ENCODE results near the gene USP48.

USP48 gene

GRCh38 chr1:21754583-21754982, 28.4 kb downstream of the USP48 start:
- Histone ChIP-seq H3K4me1 (ENCODE audit: insufficient read depth, low read length) (no peaks in the 10 kb centered on the region), H3K27ac (ENCODE audit: low read length) (no peak overlapping the region), H3K9ac (ENCODE audit: low read depth, low read length) (no peak overlapping the region), H3K27me3 (ENCODE audit: insufficient read depth, low read length) (no peaks in the 10 kb centered on the region), H3K9me3 (ENCODE audit: insufficient read depth, low read depth, low read length) (no peaks in the 10 kb centered on the region), H3K4me3 (ENCODE audit: low read length) (no peak overlapping the region), H3K36me3 (ENCODE audit: insufficient read depth, low read depth, low read length) (peaks cover 69% of the 10 kb centered on the region)

- H3K4me3 ChIP-seq (ENCODE audit: low read length) = no peak overlapping the region
- H3K9ac ChIP-seq (ENCODE audit: low read depth, low read length) = no peak overlapping the region
- no peak overlapping the region for H3K27ac ChIP-seq (ENCODE audit: low read length)
- H3K9me3 ChIP-seq (ENCODE audit: insufficient read depth, low read depth, low read length) = no peaks in the 10 kb centered on the region
- H3K27me3 ChIP-seq (ENCODE audit: insufficient read depth, low read length) = no peaks in the 10 kb centered on the region
- peaks cover 87% of the 10 kb centered on the region for H3K36me3 ChIP-seq (ENCODE audit: insufficient read depth, low read depth, low read length)
- H3K4me1 ChIP-seq (ENCODE audit: insufficient read depth, low read length) = no peaks in the 10 kb centered on the region
Observed at GRCh38 chr1:21752186-21752585, 30.8 kb downstream of the USP48 start.

- Histone ChIP-seq H3K4me3 (ENCODE audit: low read length) (no peak overlapping the region), H3K4me1 (ENCODE audit: insufficient read depth, low read length) (no peaks in the 10 kb centered on the region), H3K9ac (ENCODE audit: low read depth, low read length) (no peak overlapping the region), H3K9me3 (ENCODE audit: insufficient read depth, low read depth, low read length) (no peaks in the 10 kb centered on the region), H3K36me3 (ENCODE audit: insufficient read depth, low read depth, low read length) (peaks cover 89% of the 10 kb centered on the region), H3K27me3 (ENCODE audit: insufficient read depth, low read length) (no peaks in the 10 kb centered on the region), H3K27ac (ENCODE audit: low read length) (no peak overlapping the region)
Observed at GRCh38 chr1:21751281-21751680, 31.7 kb downstream of the USP48 start.

DNA sequence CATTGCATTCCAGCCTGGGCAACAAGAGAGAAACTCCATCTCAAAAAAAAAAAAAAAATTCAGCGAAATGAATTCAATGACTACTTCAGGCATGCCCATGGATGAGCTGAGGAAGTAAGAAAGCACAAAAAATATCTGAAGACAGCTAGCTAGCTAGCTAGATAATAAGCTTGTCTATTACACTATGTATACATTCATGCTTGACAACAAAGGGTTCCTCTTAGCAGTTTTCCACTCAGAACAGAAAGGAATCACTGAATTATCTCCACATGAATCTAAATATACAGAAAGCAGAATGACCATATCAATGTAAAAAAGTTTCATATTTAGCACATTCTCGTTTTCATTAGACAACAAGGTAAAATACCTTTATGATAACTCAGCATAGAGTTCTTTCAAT, 32.1 kb downstream of the USP48 start:
- Histone ChIP-seq H3K9me3 (ENCODE audit: insufficient read depth, low read depth, low read length) (no peaks in the 10 kb centered on the region), H3K4me1 (ENCODE audit: insufficient read depth, low read length) (no peaks in the 10 kb centered on the region), H3K27me3 (ENCODE audit: insufficient read depth, low read length) (no peaks in the 10 kb centered on the region), H3K4me3 (ENCODE audit: low read length) (no peak overlapping the region), H3K9ac (ENCODE audit: low read depth, low read length) (no peak overlapping the region), H3K27ac (ENCODE audit: low read length) (no peak overlapping the region), H3K36me3 (ENCODE audit: insufficient read depth, low read depth, low read length) (peaks cover 90% of the 10 kb centered on the region)

GRCh38 chr1:21749859-21750468, 33.0 kb downstream of the USP48 start:
- Histone ChIP-seq H3K9me3 (ENCODE audit: insufficient read depth, low read depth, low read length) (no peaks in the 10 kb centered on the region), H3K36me3 (ENCODE audit: insufficient read depth, low read depth, low read length) (peaks cover 86% of the 10 kb centered on the region), H3K9ac (ENCODE audit: low read depth, low read length) (no peak overlapping the region), H3K4me1 (ENCODE audit: insufficient read depth, low read length) (no peaks in the 10 kb centered on the region), H3K4me3 (ENCODE audit: low read length) (no peak overlapping the region), H3K27me3 (ENCODE audit: insufficient read depth, low read length) (no peaks in the 10 kb centered on the region), H3K27ac (ENCODE audit: low read length) (no peak overlapping the region)

DNA sequence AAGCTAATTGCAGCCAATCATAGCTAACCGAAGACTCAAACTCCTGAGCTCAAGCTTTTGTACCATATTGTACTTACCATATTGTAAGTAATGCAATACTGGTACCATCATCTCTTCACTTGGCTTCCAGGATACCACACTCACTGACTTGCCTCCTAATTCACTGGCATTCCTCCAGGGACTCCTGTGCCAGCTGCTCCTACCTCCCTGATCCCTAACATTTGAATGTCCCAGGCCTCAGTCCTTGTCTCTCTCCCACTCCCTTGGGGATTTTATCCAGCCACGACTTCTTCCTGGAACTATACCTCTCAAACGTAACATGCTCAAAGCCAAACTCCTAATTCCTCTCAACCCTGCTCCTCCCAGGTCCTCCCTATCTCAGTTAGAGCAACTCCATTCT, 33.8 kb downstream of the USP48 start:
- Histone ChIP-seq H3K36me3 (ENCODE audit: insufficient read depth, low read depth, low read length) (peaks cover 80% of the 10 kb centered on the region), H3K9ac (ENCODE audit: low read depth, low read length) (no peak overlapping the region), H3K27ac (ENCODE audit: low read length) (no peak overlapping the region), H3K9me3 (ENCODE audit: insufficient read depth, low read depth, low read length) (no peaks in the 10 kb centered on the region), H3K4me1 (ENCODE audit: insufficient read depth, low read length) (no peaks in the 10 kb centered on the region), H3K4me3 (ENCODE audit: low read length) (no peak overlapping the region), H3K27me3 (ENCODE audit: insufficient read depth, low read length) (no peaks in the 10 kb centered on the region)

DNA sequence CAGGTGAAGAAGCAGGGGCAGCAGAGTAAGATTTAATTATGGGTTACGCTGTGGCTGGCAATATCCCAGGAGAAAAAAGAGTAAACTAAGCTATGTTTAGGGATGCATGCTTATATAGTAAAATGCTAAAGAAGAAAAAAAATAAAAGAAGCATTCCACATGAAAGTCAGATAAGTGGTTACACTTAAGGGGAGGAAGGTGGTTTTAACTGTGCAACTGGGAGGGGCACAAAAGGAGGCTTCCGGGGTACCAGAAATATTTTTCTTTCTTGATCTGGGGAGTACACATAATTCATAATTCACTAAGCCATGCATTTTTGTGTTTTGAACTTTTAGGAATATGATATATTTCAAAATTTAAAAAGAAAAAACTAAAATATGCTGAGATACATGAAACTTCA, 39.5 kb downstream of the USP48 start:
- no peak overlapping the region for H3K9ac ChIP-seq (ENCODE audit: low read depth, low read length)
- no peaks in the 10 kb centered on the region for H3K27me3 ChIP-seq (ENCODE audit: insufficient read depth, low read length)
- no peak overlapping the region for H3K27ac ChIP-seq (ENCODE audit: low read length)
- no peaks in the 10 kb centered on the region for H3K4me1 ChIP-seq (ENCODE audit: insufficient read depth, low read length)
- H3K9me3 ChIP-seq (ENCODE audit: insufficient read depth, low read depth, low read length) = no peaks in the 10 kb centered on the region
- H3K4me3 ChIP-seq (ENCODE audit: low read length) = no peak overlapping the region
- H3K36me3 ChIP-seq (ENCODE audit: insufficient read depth, low read depth, low read length) = peaks cover 77% of the 10 kb centered on the region

DNA sequence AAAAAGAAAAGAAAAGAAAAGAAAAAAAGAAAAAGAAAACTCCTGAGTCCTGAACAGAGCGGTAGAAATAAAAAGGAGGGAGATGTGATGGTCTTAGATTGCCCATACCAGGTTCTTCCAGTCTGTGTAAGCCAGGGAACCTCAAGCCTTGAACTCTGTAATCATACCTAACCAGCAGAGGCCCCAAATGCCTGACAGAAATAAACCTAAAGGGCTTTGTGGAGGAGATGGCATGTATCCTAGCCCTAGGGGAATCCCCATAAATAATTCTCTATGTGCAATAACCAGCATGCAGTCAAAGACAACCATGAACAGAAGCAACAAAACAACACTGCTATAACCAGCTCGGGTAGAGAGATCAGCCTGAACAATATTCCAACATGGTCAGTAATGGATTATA, 40.4 kb downstream of the USP48 start:
- H3K9ac ChIP-seq (ENCODE audit: low read depth, low read length) = no peak overlapping the region
- no peaks in the 10 kb centered on the region for H3K9me3 ChIP-seq (ENCODE audit: insufficient read depth, low read depth, low read length)
- H3K27ac ChIP-seq (ENCODE audit: low read length) = no peak overlapping the region
- H3K4me3 ChIP-seq (ENCODE audit: low read length) = no peak overlapping the region
- no peaks in the 10 kb centered on the region for H3K4me1 ChIP-seq (ENCODE audit: insufficient read depth, low read length)
- peaks cover 70% of the 10 kb centered on the region for H3K36me3 ChIP-seq (ENCODE audit: insufficient read depth, low read depth, low read length)
- no peaks in the 10 kb centered on the region for H3K27me3 ChIP-seq (ENCODE audit: insufficient read depth, low read length)

DNA sequence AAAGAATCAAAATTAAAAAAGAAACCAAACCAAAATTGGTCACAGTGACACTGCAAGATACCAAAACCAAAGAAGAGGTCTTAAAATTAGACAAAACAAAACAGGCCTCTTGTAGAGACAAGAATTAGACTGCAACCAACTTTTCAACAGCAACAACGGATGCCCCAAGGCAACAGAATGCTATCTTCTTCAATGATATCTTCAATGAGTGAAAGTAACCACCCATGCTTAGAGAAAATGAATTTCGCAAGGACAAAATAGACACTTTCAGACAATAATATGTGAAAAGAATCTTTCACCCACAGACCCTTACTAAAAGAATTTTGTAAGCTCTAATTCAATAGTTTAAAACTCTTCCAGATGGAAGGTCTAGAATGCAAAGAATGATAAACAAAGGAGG, 41.7 kb downstream of the USP48 start:
- Histone ChIP-seq H3K36me3 (ENCODE audit: insufficient read depth, low read depth, low read length) (peaks cover 71% of the 10 kb centered on the region), H3K4me1 (ENCODE audit: insufficient read depth, low read length) (no peaks in the 10 kb centered on the region), H3K9me3 (ENCODE audit: insufficient read depth, low read depth, low read length) (no peaks in the 10 kb centered on the region), H3K9ac (ENCODE audit: low read depth, low read length) (no peak overlapping the region), H3K4me3 (ENCODE audit: low read length) (no peak overlapping the region), H3K27ac (ENCODE audit: low read length) (no peak overlapping the region), H3K27me3 (ENCODE audit: insufficient read depth, low read length) (no peaks in the 10 kb centered on the region)

- H3K9ac ChIP-seq (ENCODE audit: low read depth, low read length) = no peak overlapping the region
- no peaks in the 10 kb centered on the region for H3K27me3 ChIP-seq (ENCODE audit: insufficient read depth, low read length)
- H3K36me3 ChIP-seq (ENCODE audit: insufficient read depth, low read depth, low read length) = peaks cover 87% of the 10 kb centered on the region
- H3K27ac ChIP-seq (ENCODE audit: low read length) = no peak overlapping the region
- no peak overlapping the region for H3K4me3 ChIP-seq (ENCODE audit: low read length)
- no peaks in the 10 kb centered on the region for H3K4me1 ChIP-seq (ENCODE audit: insufficient read depth, low read length)
- no peaks in the 10 kb centered on the region for H3K9me3 ChIP-seq (ENCODE audit: insufficient read depth, low read depth, low read length)
Observed at GRCh38 chr1:21736876-21737275, 46.1 kb downstream of the USP48 start.

- H3K9me3 ChIP-seq (ENCODE audit: insufficient read depth, low read depth, low read length) = no peaks in the 10 kb centered on the region
- no peak overlapping the region for H3K9ac ChIP-seq (ENCODE audit: low read depth, low read length)
- no peak overlapping the region for H3K27ac ChIP-seq (ENCODE audit: low read length)
- no peak overlapping the region for H3K4me3 ChIP-seq (ENCODE audit: low read length)
- H3K27me3 ChIP-seq (ENCODE audit: insufficient read depth, low read length) = no peaks in the 10 kb centered on the region
- peaks cover 84% of the 10 kb centered on the region for H3K36me3 ChIP-seq (ENCODE audit: insufficient read depth, low read depth, low read length)
- H3K4me1 ChIP-seq (ENCODE audit: insufficient read depth, low read length) = no peaks in the 10 kb centered on the region
Observed at GRCh38 chr1:21736011-21736410, 46.9 kb downstream of the USP48 start.

- no peak overlapping the region for H3K4me3 ChIP-seq (ENCODE audit: low read length)
- H3K9me3 ChIP-seq (ENCODE audit: insufficient read depth, low read depth, low read length) = no peaks in the 10 kb centered on the region
- peaks cover 76% of the 10 kb centered on the region for H3K36me3 ChIP-seq (ENCODE audit: insufficient read depth, low read depth, low read length)
Observed at GRCh38 chr1:21734526-21734925, 48.4 kb downstream of the USP48 start.

More at GRCh38 chr1:21734526-21734925, 48.4 kb downstream of the USP48 start:
- Histone ChIP-seq H3K4me1 (ENCODE audit: insufficient read depth, low read length) (no peaks in the 10 kb centered on the region), H3K27me3 (ENCODE audit: insufficient read depth, low read length) (no peaks in the 10 kb centered on the region), H3K27ac (ENCODE audit: low read length) (no peak overlapping the region), H3K9ac (ENCODE audit: low read depth, low read length) (no peak overlapping the region)
